NCI-H1694 treated with DMSO at 0.1 percent for 48 hours (cell line): ENCODE results near the gene CALCOCO1.
A peak's percentile ranks its signal among the peaks of the same experiment; 100 is the strongest.
"Not testable (repeated sequence)": the region's sequence is repeated elsewhere in the genome, so short reads cannot be mapped to it uniquely, and the experiment has no call there.

Source experiments
- DNase-seq: peaks from one replicate; lab custom pipeline; 2025; lab: John Stamatoyannopoulos, UW

The CALCOCO1 gene

GRCh38 chr12:53696655-53697331, 30.5 kb downstream of the CALCOCO1 start:
- no peak for DNase-seq

GRCh38 chr12:53696285-53696654, 31.0 kb downstream of the CALCOCO1 start:
- peak; percentile 4 for DNase-seq

- no peak for DNase-seq
Observed at GRCh38 chr12:53695152-53696145, 31.8 kb downstream of the CALCOCO1 start.

GRCh38 chr12:53694756-53695151, 32.5 kb downstream of the CALCOCO1 start:
- no peak for DNase-seq

- DNase-seq: no peak
Observed at GRCh38 chr12:53688134-53688533, 39.1 kb downstream of the CALCOCO1 start.

GRCh38 chr12:53686436-53686835, 40.8 kb downstream of the CALCOCO1 start:
- no peak for DNase-seq

- no peak for DNase-seq
Observed at GRCh38 chr12:53684654-53685220, 42.5 kb downstream of the CALCOCO1 start.

GRCh38 chr12:53683983-53684382, 43.3 kb downstream of the CALCOCO1 start:
- no peak for DNase-seq

GRCh38 chr12:53683494-53683893, 43.8 kb downstream of the CALCOCO1 start:
- no peak for DNase-seq

GRCh38 chr12:53680061-53680460, 47.2 kb downstream of the CALCOCO1 start:
- DNase-seq: not testable (repeated sequence)

- no peak for DNase-seq
Observed at GRCh38 chr12:53677800-53678148, 49.5 kb downstream of the CALCOCO1 start.

- DNase-seq: no peak
Observed at GRCh38 chr12:53677016-53677799, 50.0 kb downstream of the CALCOCO1 start.

- DNase-seq: no peak
Observed at GRCh38 chr12:53676656-53677015, 50.6 kb downstream of the CALCOCO1 start.

GRCh38 chr12:53675701-53676607, 51.3 kb downstream of the CALCOCO1 start, which contains the start of gene ATP5MC2:
TSS of gene ATP5MC2 (minus strand) at chr12:53676083. CDS start at chr12:53672614, 3,469 bp downstream.
- peak; percentile 96 for DNase-seq

- no peak for DNase-seq
Observed at GRCh38 chr12:53674977-53675700, 52.1 kb downstream of the CALCOCO1 start.

- DNase-seq: no peak
Observed at GRCh38 chr12:53670971-53671370, 56.3 kb downstream of the CALCOCO1 start.

- no peak for DNase-seq
Observed at GRCh38 chr12:53670308-53670707, 56.9 kb downstream of the CALCOCO1 start.

GRCh38 chr12:53667080-53667479, 60.2 kb downstream of the CALCOCO1 start:
- no peak for DNase-seq

- DNase-seq: no peak
Observed at GRCh38 chr12:53664936-53665335, 62.3 kb downstream of the CALCOCO1 start.

- DNase-seq: no peak
Observed at GRCh38 chr12:53664191-53664590, 63.1 kb downstream of the CALCOCO1 start.
